HG02678 (cell line): ENCODE results near the gene FBXW11.

Experiments used
- ATAC-seq: cut with Tn5 transposase; IDR thresholded peaks from one replicate; pipeline ENCODE4 v1.9.1; 2021; ENCODE audit warnings: mild to moderate bottlenecking, moderate library complexity; ENCODE audit not compliant: unreplicated experiment

The FBXW11 gene

DNA sequence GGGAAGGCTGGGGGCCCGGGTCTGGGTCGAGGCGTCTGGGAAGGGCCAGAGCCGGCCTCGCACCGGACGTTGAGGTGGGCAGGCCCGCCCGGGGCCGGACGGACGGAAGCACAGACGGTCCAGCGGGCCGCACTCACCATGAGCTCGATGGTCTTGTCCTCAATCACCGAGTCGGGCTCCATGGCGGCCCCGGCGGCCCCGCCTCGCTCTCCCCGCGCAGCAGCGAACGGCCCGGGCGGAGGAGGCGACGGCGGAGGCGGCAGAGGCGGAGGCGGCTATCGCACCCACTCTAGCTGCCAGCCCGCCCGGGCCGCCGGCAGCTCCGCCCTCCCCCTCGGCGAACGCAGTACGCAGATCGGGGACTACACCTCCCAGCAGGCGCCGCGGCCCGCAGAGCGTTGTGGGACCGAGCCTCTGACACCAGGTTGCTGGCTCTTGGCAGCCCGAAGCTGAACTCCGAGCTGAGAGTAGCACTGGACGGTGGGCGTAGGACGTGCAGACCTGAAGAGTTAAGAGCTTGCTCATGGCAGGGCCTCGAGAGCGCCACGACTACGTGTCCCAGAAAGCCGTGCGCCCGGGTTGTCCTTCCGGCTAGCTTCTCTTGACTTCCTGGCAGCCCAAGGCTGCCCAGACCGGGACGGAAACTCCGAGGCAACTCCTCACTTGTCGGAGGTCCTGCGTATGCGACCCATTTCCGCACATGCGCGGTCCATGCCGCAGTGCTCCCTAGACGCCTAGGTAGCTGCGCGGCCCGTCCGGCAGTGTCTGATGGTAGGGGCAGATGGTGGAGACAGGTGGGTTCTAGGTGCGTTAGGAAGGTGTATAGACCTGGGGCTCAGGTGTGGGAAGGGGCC is at the start of gene FBXW11:
FBXW11 (minus strand) TSS at position 318 of the 854 bp plus-strand sequence; CDS start at position 182, 136 bp downstream.
- ATAC-seq, result peak; percentile 79

DNA sequence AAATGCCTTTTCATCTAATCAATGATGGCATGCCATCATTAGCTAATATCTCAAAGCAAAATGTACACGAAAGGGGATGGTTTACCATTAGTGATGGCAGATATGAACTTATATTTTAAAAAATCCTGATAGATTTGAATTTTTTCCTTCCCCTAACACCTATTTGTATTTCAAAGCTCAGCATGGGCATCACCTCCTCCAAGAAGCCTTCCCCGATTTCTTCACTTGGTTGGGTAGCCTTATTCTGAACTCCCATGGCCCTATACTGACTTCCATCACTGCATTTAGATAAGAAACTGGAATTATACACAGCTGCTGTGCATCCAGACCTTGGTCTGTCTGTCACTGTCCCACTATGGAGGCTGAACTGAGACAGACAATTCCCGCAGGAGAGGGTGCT is 49.6 kb upstream of the FBXW11 start:
- ATAC-seq, result no peak

DNA sequence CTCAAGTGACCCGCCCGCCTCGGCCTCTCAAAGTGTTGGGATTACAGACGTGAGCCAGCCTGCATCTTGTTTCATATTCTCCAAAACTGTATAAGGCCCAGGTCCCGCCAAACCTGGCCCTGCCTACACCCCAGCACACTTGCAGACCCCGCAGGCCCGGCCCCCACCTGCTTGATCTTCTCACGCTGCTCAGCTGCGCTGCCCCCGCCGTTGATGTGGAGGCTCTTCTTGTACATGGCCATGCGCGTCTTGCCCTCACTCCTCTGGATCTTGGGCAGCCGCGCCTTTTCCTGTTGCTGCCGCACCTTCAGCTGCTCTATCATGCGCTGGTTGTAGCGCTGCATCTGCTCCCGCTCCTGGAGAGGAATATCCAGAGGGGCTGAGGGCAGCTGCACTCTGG is 49.0 kb upstream of the FBXW11 start:
- no peak for ATAC-seq

DNA sequence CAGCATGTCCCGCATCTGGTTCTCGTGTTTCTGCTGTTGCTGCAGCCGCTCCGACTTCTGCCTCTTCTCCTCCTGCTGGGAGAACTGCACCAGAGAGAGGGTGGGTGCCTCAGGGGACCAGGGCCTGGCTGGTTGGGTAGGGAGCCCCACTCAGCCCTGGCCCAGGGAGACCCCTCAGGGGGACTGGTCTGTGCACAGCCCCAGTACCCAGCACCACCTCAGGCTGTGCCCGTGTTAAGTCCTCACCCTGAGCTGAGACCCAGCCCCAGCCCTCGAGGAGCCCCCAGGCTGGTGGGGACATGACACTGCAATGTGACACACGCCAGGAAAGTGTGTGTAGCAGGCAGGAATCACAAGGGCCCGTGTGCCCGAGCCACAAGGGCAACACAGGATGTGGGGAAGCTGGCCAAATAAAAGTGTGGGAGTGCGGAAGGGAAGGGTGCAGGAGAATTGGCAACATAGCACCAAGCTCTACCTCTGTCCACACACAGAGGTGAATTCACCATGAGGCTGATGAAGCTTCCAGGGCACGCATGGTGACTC is 48.2 kb upstream of the FBXW11 start:
- ATAC-seq, result no peak

DNA sequence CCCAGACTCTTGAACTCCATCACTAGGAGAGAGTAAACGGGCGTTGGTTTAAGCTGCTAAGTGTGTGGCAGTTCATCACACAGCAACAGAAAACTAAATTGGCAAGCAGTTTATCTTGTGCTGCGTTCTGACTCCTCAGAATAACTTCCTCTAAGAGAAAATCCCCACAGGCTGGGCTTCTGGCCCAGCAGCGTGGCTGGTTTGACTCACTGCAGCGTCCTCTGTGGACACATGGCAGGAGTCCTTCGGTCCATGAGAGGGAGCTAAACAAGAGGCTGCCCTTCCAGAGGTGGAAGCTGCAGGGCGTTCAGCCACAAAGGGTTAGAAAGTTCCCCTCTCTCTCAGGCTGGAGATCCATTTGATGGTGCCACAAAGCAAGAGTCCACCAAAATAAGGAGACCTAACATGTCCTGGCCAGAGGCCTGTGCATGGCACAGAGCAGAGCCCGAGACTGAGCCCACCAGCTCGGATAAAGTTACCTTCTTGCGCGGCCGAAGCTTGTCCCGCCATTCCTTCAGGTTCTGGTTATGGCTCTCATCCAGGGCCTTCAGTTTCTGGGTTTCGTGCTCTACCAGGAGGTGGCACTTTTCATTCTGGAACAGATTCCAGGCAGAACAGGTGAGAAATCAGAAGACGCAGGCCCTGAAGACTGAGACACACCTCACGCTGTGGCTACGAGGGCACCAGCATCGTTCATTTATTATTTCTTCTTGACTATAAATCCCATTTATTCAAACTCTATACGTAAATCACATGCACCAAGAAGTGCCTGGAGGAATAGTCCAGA is 46.2 kb upstream of the FBXW11 start:
- ATAC-seq, result no peak

DNA sequence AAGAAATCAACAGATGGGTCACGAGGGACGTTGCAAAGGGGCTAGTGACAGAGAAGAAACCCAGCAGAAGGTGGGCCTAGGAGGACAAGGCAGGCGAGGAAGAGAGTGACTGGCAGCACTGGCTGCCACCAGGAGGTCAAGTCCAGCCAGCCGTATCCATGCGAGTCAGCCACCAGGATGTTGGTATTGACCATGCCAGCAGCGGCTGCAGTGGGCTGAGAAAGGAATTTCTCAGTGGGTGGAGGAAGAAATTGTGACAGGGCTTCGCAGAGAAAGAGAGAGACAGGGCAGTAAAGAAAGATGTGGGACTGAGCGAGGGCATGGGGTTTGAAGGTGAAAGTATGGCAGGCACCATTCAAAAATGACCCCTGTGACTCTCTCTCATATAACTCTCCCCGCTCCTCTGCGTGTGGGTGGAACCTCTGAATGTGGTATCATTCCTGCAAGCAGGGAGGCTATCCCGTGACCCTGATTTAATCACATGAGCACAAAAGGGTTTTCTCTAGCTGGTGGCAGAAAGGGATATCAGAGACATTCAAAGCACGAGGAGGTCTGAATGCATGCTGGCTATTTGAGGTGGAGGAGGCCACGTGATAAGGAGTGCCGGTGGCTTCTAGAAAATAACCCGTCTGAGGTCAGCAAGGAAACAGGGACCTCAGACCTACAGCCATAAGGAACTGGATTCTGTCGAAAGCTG is 45.4 kb upstream of the FBXW11 start:
- ATAC-seq, result no peak

DNA sequence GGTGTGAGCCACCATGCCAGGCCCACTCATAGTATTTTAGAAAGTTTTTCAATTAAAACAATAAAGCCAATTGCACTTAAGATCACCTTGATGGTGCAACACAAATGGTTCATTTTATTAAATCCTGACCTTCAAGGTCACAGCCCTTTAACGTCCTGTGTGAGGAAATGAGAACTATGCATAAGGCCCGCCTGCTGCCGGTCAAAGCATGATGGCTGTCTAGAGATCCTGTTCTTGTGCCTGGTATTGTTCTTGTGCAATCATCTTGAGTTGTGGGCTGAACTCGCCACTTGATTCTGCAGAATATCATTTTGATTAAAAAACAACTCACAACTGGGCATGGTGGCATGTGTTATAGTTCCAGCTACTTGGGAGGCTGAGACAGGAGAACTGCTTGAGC is 43.6 kb upstream of the FBXW11 start:
- ATAC-seq, result no peak

DNA sequence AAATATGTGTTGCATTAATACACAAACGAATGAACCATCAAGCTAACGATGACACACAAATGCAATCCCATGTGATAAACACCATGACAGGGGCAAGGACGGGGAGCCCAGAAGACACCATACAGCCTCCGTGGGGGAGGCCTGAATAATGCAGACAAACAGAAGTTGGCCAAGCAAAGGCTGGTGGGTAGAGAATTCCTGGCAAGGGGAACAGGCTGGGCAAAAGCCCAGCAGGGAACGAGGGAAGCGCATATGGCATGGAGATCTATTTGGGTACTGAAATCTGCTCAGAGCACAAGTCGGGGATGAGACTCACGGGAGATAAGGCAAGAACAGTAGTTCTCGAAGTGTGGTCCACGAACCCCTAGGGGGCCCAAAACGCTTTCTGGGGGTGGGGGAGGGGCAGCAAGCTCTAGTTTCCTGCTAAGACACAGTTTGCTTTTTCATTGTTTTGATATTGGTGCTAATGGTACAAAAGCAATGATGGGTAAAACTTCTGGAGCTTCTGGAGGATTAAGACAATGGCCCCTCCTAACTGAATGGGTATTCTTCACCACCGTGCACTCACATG is 42.9 kb upstream of the FBXW11 start:
- no peak for ATAC-seq

DNA sequence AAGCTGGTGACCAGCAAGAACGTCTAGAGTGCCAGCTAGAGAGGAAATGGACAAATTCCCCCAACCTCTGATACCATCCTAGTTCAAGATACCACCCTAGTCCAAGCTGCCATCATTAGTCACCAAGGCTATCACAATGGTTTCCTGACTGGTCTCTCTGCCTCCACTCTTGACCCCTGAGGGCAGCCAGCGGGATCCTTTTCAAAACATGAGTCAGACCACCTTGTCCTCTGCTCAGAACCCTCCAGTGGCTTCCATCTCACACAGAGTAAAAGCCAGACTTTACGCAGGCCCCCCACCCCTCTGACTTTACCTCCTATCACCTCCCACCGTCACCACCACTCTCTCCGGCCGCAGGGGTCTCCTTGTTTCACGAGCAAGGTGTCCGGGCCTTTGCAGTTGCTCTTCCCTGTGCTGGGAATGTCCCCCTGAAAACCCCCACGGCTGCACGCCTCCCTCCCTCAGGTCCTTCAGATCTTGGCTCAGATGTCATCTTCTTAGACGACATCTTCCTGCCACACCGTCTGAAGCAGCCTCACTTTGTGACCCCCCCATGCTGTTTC is 42.2 kb upstream of the FBXW11 start:
- no peak for ATAC-seq

DNA sequence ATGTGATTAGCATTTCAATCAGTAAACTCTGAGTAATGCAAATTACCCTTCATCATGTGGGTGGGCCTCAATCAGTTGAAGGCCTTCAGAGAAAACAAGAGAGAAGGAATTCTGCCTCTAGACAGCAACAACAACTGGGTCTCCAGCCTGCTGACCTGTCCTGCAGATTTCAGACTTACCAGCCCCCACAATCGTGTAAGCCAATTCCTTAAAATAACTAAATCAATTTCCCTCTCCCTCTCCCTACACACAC is 41.7 kb upstream of the FBXW11 start:
- no peak for ATAC-seq

DNA sequence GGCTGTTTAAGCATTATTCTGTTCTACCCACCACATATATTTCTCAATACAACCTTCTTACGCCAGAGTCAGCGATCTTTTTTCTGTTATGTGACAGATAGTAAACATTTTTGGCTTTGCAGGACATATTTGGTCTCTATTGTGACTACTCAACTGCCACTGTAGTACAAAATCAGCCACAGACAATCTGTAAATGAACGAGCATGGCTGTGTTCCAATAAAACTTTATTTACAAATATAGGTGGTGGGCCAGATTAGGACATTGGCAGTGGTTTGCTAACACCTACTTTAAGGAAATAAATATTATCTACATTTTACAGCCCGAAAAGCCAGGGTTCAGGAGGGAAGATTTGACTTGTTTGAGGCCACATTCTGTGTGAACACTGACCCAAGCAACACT is 40.2 kb upstream of the FBXW11 start:
- no peak for ATAC-seq

DNA sequence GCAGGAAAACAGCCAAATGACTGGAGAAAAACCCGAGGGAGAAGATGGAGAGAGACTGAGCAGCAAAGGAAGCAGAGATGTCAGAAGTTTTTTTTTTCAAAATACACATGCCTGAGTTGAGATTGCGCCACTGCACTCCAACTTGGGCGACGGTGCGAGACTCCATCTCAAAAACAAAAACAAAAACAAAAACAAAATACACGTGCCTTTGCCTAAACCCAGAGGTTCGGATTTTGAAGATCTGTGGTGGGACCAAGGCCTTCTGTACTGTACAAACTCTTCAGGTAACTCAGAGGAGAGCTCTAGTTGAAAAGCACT is 38.8 kb upstream of the FBXW11 start:
- no peak for ATAC-seq

DNA sequence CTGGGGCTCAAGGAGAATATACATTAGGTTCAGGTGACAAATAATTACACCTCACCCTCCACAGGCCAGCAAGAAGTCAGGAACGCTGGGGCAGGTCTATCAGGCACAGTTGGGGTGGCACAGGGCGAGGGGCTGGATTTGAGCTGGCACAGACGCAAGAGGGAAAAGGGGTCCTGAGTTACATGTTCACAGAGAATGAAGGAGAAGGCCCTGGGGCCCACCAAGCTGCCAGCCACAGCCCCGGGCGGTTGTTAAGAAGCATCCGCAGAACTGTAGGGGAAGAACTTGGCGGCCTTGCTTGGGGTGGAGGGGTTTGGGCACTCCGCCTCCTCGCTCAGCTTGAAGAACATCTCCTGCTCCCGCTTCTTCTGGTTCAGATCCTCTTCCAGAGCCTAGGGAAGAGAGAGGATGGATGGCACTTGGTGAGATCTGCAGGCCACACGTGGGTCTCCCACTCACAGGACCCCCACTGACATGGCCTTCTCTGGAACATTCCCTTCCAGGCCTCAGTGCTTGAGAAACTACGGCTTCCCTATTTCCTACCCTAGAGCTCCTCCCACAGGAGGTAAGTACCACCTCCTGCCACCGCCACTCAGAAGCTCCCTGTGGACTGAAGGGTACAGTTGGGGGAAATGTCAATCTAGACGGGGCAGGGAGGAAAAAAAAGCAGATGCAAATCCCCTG is 38.3 kb upstream of the FBXW11 start:
- ATAC-seq, result no peak

DNA sequence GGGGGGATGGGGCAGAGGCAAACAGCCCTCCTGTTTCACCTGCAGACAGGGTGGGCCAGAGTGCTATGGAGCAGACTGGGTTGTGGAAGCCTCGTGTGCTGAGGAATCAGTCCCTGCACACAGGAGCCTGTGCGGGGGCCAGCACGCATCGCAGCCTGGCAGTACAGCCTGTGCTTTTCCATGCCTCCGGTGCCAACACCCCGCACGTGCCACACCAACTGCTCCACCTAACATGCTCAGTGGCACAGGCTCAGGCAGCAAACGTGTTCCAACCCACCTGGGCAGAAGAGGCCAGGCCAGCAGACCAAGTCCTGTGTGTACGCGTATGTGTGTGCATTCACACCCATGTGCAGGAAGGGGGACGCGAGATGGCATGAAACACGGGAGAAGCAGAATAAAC is 37.4 kb upstream of the FBXW11 start:
- ATAC-seq, result no peak

DNA sequence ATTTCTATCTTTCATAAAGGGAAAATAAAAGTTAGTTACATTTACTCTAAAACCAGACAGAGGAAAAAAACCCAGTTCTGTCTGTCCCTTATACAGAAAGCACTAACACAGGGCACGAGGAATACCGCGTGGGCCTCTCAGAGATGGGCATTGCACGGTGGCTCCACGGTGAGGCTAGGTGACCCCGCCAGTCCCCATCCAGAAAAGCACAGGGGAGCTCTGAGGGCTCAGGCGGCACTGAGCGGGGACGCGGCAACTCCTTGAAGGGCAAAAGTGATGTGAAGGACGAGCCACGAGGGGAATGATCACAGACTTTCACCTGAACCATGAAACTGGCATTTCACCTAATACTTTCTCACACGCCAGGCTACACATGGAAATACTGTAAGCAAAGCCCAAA is 35.7 kb upstream of the FBXW11 start:
- ATAC-seq, result no peak

DNA sequence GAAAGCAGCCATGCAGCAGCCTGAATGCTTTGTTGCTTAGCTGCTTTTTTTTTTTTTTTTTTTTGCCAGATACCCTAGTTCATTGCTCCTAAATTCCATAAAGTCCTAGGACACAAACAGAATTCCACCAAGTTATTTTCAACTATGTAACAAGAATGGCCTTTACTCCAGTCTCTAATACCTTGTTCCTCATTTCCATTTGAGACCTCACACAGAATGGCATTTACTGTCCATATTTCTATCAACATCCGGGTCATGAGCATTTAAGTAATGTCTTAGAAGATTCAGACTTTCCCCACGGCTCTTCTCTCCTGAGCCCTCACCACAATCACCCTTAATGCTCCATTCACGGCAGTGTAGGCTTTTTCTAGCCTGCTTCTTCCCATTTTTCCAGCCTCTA is 31.7 kb upstream of the FBXW11 start:
- no peak for ATAC-seq

DNA sequence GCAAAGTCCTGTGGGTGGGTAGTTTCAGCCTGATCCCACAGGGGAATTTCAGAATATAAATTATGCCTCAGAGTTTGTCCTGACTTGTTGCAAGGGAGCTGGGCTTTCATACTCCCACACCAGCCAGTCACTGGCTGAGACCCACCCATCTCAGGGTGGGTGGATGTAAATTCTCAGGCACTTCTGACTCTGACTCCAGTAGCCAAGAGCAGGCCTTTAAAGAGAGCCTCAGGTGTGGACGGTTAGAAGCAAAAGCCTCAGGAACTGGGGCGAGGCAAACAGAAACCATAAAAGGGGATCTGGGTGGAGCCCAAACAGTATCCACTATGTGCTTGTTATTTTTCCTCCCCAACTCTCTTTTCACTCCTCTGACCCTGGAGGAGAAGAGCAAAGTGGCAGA is 28.6 kb upstream of the FBXW11 start:
- peak; percentile 84 for ATAC-seq

DNA sequence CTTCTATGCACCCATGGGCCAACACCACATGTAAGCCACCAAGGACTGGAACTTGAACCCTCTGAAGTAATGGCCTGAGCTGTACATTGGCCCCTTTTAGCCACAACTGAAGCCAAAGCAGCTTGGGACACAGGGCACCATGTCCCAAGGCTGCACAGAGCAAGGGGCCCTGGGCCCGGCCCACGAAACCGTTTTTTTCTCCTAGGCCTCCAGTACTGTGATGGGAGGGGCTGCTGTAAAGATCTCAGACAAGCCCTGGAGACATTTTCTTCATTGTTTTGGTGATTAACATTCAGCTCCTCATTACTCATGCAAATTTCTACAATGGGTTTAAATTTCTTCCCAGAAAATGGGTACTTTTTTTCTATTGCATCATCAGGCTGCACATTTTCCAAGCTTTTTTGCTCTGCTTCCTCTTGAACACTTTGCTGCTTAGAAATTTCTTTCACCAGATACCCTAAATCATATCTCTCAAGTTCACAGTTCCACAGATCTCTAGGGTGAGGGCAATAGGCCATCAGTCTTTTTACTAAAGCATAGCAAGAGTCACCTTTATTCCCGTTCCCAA is 25.5 kb upstream of the FBXW11 start:
- no peak for ATAC-seq

DNA sequence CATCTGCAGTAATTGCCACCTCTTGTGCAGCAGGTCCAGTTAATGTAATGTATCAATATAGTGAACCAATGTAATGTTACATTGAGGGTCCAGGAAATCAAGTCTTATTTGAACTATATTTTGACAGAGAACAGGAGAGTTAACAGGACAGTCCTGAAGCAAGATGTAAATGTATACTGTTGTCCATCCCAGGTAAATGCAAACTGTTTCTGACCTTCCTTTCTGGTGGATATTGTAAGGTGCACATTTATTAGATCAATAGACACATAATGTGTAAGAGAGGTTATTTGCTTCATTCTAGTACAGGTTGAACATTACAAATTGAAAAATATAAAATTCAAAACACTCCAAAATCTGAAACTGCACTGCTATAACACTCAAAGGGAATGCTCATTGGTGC is 23.4 kb upstream of the FBXW11 start:
- no peak for ATAC-seq

DNA sequence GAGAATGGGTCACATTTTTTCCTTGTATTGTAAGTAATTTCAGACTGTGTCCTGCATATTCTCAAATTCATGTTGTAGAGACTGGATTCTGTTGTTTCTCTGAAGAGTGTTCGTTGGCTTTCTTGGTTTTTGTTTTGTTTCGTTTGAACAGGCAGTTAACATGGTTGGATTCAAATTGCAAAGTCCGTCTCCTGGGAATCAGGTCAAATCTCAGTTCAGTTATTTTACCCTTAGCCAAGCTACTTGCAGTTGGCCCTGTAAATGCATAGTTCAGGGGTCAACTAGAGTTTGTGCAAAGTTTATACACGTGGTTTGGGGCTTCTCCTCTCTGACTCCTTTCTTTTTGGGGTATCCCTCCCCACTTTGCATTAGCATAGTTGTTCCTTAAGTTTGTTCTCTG is 21.7 kb upstream of the FBXW11 start:
- no peak for ATAC-seq
